ENCODE results near the gene SHC4. TPM values are rescaled to one million over a fixed set of nuclear protein-coding genes. Genes with fewer than 3 reads are reported as not detected.

SHC4 gene
- polyA plus RNA-seq, 1 donor (not counting 4 experiments of a cell fraction or from before 2014, with no cell fraction given), result 0.94 TPM

DNA sequence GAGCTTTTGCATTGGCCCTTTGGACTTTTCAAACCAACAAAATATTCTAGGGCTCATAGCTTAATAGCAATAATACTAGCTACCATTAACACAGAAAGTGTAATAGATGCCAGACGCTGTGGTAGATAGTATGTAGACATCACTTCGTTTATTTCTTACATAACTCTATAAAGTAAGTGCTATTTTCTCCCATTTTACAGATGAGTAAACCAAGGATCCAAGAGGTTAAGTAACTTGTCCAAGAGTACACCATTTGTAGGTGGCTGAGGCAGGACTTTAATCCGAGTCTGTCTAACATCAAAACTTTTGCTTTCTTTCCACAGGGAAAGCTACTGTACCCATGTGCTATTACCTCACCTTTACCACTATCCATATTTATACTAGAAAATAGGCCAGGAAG lies 73.8 kb downstream of the SHC4 start:
- H3K27ac ChIP-seq (ENCODE audit: control insufficient read depth, insufficient read depth, low read length), result no peak overlapping the region
- no peak for FAIRE-seq
- H3K36me3 ChIP-seq (ENCODE audit: control insufficient read depth in 2 of 2, extremely low read depth in 1 of 2, insufficient read depth in 2 of 2, low read length in 2 of 2), result no peaks in the 10 kb centered on the region
- H4K20me1 ChIP-seq (ENCODE audit: control insufficient read depth, extremely low read depth, insufficient read depth, low read length), result no peaks in the 10 kb centered on the region
- dilution Hi-C loops (cut with MboI; ENCODE audit: extremely low pct_ligation_motif_present, low sequenced_read_pairs), result no loop called here
- TF ChIP-seq, protein P1, sequence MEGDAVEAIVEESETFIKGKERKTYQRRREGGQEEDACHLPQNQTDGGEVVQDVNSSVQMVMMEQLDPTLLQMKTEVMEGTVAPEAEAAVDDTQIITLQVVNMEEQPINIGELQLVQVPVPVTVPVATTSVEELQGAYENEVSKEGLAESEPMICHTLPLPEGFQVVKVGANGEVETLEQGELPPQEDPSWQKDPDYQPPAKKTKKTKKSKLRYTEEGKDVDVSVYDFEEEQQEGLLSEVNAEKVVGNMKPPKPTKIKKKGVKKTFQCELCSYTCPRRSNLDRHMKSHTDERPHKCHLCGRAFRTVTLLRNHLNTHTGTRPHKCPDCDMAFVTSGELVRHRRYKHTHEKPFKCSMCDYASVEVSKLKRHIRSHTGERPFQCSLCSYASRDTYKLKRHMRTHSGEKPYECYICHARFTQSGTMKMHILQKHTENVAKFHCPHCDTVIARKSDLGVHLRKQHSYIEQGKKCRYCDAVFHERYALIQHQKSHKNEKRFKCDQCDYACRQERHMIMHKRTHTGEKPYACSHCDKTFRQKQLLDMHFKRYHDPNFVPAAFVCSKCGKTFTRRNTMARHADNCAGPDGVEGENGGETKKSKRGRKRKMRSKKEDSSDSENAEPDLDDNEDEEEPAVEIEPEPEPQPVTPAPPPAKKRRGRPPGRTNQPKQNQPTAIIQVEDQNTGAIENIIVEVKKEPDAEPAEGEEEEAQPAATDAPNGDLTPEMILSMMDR (optimal IDR thresholded peaks at IDR 0.05 in 1 of 3, IDR thresholded peaks at IDR 0.05 in 1 of 3, conservative IDR thresholded peaks at IDR 0.05 in 1 of 3; ENCODE audit: extremely low read depth in 1 of 3, insufficient read depth in 2 of 3, low read length in 3 of 3), result no peak
- TF ChIP-seq EZH2 (IDR thresholded peaks at IDR 0.05; ENCODE audit: low read length), result no peak
- H3K27me3 ChIP-seq (ENCODE audit: control insufficient read depth, extremely low read depth, insufficient read depth, low read length), result no peaks in the 10 kb centered on the region
- H3K79me2 ChIP-seq (ENCODE audit: control insufficient read depth, insufficient read depth, low read length), result no peaks in the 10 kb centered on the region
- no peaks in the 10 kb centered on the region for H3K9me3 ChIP-seq (ENCODE audit: control insufficient read depth, low read depth, low read length)
- no peak overlapping the region for H3K4me2 ChIP-seq (ENCODE audit: control insufficient read depth, extremely low read depth, insufficient read depth, low read depth, low read length)
- no peak for DNase-seq (ENCODE audit: low read depth, low spot score)
- H3K9ac ChIP-seq (ENCODE audit: control insufficient read depth, extremely low read depth, insufficient read depth, low read length), result no peak overlapping the region
- no peaks in the 10 kb centered on the region for H3K9me1 ChIP-seq (ENCODE audit: control insufficient read depth, extremely low read depth, insufficient read depth, low read length)
- H3K4me3 ChIP-seq (ENCODE audit: control insufficient read depth in 2 of 3, extremely low read depth in 1 of 3, insufficient read depth in 2 of 3, low read depth in 1 of 3, low read length in 3 of 3), result no peak overlapping the region
- no peak overlapping the region for H2AFZ ChIP-seq (ENCODE audit: control insufficient read depth, low read length)
- peaks cover 9% of the 10 kb centered on the region for H3K4me1 ChIP-seq (ENCODE audit: control insufficient read depth, extremely low read depth, insufficient read depth, low read length)

DNA sequence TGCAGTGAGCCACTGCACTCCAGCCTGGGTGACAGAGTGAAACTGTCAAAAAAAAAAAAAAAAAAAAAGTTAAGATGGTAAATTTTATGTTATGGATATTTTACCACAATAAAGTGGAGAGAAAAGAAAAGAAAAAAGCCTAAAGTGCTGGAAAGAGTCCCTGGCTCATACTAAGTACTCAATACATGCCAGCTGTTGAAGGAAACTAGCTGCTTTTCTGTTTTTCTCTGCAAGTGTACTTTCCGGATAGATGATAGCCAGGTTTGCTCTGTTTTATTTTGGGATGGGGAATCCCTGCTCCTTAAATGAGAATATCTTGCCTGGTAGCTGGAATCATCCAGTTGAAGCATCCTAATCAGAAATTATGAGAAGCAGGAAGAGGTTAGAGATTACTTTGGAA lies 74.9 kb downstream of the SHC4 start:
- DNase-seq (ENCODE audit: low read depth, low spot score) (no peak), FAIRE-seq (no peak)
- Histone ChIP-seq H3K36me3 (ENCODE audit: control insufficient read depth in 2 of 2, extremely low read depth in 1 of 2, insufficient read depth in 2 of 2, low read length in 2 of 2) (no peaks in the 10 kb centered on the region), H3K27me3 (ENCODE audit: control insufficient read depth, extremely low read depth, insufficient read depth, low read length) (no peaks in the 10 kb centered on the region), H3K27ac (ENCODE audit: control insufficient read depth, insufficient read depth, low read length) (no peak overlapping the region), H3K9ac (ENCODE audit: control insufficient read depth, extremely low read depth, insufficient read depth, low read length) (no peak overlapping the region), H3K79me2 (ENCODE audit: control insufficient read depth, insufficient read depth, low read length) (no peaks in the 10 kb centered on the region), H4K20me1 (ENCODE audit: control insufficient read depth, extremely low read depth, insufficient read depth, low read length) (no peaks in the 10 kb centered on the region), H3K4me2 (ENCODE audit: control insufficient read depth, extremely low read depth, insufficient read depth, low read depth, low read length) (no peak overlapping the region), H3K4me1 (ENCODE audit: control insufficient read depth, extremely low read depth, insufficient read depth, low read length) (peaks cover 9% of the 10 kb centered on the region), H2AFZ (ENCODE audit: control insufficient read depth, low read length) (no peak overlapping the region), H3K4me3 (ENCODE audit: control insufficient read depth in 2 of 3, extremely low read depth in 1 of 3, insufficient read depth in 2 of 3, low read depth in 1 of 3, low read length in 3 of 3) (no peak overlapping the region), H3K9me1 (ENCODE audit: control insufficient read depth, extremely low read depth, insufficient read depth, low read length) (no peaks in the 10 kb centered on the region), H3K9me3 (ENCODE audit: control insufficient read depth, low read depth, low read length) (no peaks in the 10 kb centered on the region)
- no peak for TF ChIP-seq EZH2 (IDR thresholded peaks at IDR 0.05; ENCODE audit: low read length)
- TF ChIP-seq, protein P1 (optimal IDR thresholded peaks at IDR 0.05 in 1 of 3, IDR thresholded peaks at IDR 0.05 in 1 of 3, conservative IDR thresholded peaks at IDR 0.05 in 1 of 3; ENCODE audit: extremely low read depth in 1 of 3, insufficient read depth in 2 of 3, low read length in 3 of 3), result no peak
- dilution Hi-C loops (cut with MboI; ENCODE audit: extremely low pct_ligation_motif_present, low sequenced_read_pairs), result no loop called here
